ENCODE data around the gene SLC2A4.

The SLC2A4 gene

GRCh38 chr17:7314719-7315569 is 33.4 kb downstream of the SLC2A4 start, which contains the start of gene GPS2:
Gene GPS2 (minus strand): TSS chr17:7315360. CDS start chr17:7315052, 308 bp downstream.
- H3K4me3 ChIP-seq (ENCODE audit: low read length), result peak within 1 kb of the TSS; percentile 78
- peak; percentile 77 for DNase-seq (ENCODE audit: low read depth, low spot score)

GRCh38 chr17:7315570-7316235 is 34.2 kb downstream of the SLC2A4 start:
- DNase-seq (ENCODE audit: low read depth, low spot score), result no peak
- peak overlapping the region; percentile 78 for H3K4me3 ChIP-seq (ENCODE audit: low read length)

GRCh38 chr17:7317161-7317803 is 35.8 kb downstream of the SLC2A4 start:
- no peak overlapping the region for H3K4me3 ChIP-seq (ENCODE audit: low read length)
- no peak for DNase-seq (ENCODE audit: low read depth, low spot score)

GRCh38 chr17:7318121-7318860 is 36.8 kb downstream of the SLC2A4 start:
- no peak overlapping the region for H3K4me3 ChIP-seq (ENCODE audit: low read length)
- DNase-seq (ENCODE audit: low read depth, low spot score), result no peak

- DNase-seq (ENCODE audit: low read depth, low spot score), result no peak
- H3K4me3 ChIP-seq (ENCODE audit: low read length), result no peak overlapping the region
These were observed 39.9 kb downstream of the SLC2A4 start for GRCh38 chr17:7321466-7321865.

- no peak overlapping the region for H3K4me3 ChIP-seq (ENCODE audit: low read length)
- no peak for DNase-seq (ENCODE audit: low read depth, low spot score)
These were observed 41.1 kb downstream of the SLC2A4 start for GRCh38 chr17:7322520-7323194.

- no peak for DNase-seq (ENCODE audit: low read depth, low spot score)
These were observed 42.4 kb downstream of the SLC2A4 start for GRCh38 chr17:7323731-7324437.

GRCh38 chr17:7324438-7324779 is 42.9 kb downstream of the SLC2A4 start:
- DNase-seq (ENCODE audit: low read depth, low spot score), result no peak
- H3K4me3 ChIP-seq (ENCODE audit: low read length), result no peak overlapping the region

More at GRCh38 chr17:7323731-7324437, 42.4 kb downstream of the SLC2A4 start:
- no peak overlapping the region for H3K4me3 ChIP-seq (ENCODE audit: low read length)

GRCh38 chr17:7325031-7325528 is 43.6 kb downstream of the SLC2A4 start:
- H3K4me3 ChIP-seq (ENCODE audit: low read length), result no peak overlapping the region
- DNase-seq (ENCODE audit: low read depth, low spot score), result no peak

GRCh38 chr17:7326186-7326585 is 44.7 kb downstream of the SLC2A4 start:
- no peak for DNase-seq (ENCODE audit: low read depth, low spot score)
- H3K4me3 ChIP-seq (ENCODE audit: low read length), result no peak overlapping the region

- H3K4me3 ChIP-seq (ENCODE audit: low read length), result no peak overlapping the region
- DNase-seq (ENCODE audit: low read depth, low spot score), result no peak
These were observed 45.5 kb downstream of the SLC2A4 start for GRCh38 chr17:7327056-7327455.

- DNase-seq (ENCODE audit: low read depth, low spot score), result no peak
- H3K4me3 ChIP-seq (ENCODE audit: low read length), result no peak overlapping the region
These were observed 46.0 kb downstream of the SLC2A4 start for GRCh38 chr17:7327501-7327900.

- DNase-seq (ENCODE audit: low read depth, low spot score), result no peak
- H3K4me3 ChIP-seq (ENCODE audit: low read length), result peak overlapping the region; percentile 77
These were observed 46.5 kb downstream of the SLC2A4 start for GRCh38 chr17:7328009-7328408.

GRCh38 chr17:7328840-7329373 is 47.4 kb downstream of the SLC2A4 start, which contains the start of gene NEURL4:
Gene NEURL4 (minus strand): TSS chr17:7329335. CDS start chr17:7329312, 23 bp downstream.
- H3K4me3 ChIP-seq (ENCODE audit: low read length), result peak within 1 kb of the TSS; percentile 77
- DNase-seq (ENCODE audit: low read depth, low spot score), result no peak

- peak; percentile 99 for DNase-seq (ENCODE audit: low read depth, low spot score)
- H3K4me3 ChIP-seq (ENCODE audit: low read length), result peak overlapping the region; percentile 77
These were observed 48.0 kb downstream of the SLC2A4 start for GRCh38 chr17:7329374-7329996.

- DNase-seq (ENCODE audit: low read depth, low spot score), result peak; percentile 81
- peak overlapping the region; percentile 77 for H3K4me3 ChIP-seq (ENCODE audit: low read length)
These were observed 48.6 kb downstream of the SLC2A4 start for GRCh38 chr17:7329997-7330637.

GRCh38 chr17:7330638-7331015 is 49.1 kb downstream of the SLC2A4 start:
- peak overlapping the region; percentile 77 for H3K4me3 ChIP-seq (ENCODE audit: low read length)
- DNase-seq (ENCODE audit: low read depth, low spot score), result no peak

Measured in Jurkat, Clone E6-1 (cell line).